Fibroblast of skin of left quadriceps (primary cell): Measurements from ENCODE around the gene LAMA5.

Experiments
- DNase-seq, 2 experiments: peaks; one replicate each; pipeline ENCODE4 v3.0.0-alpha.2; 2013; ENCODE audit warnings: low read depth in 2 of 2

LAMA5 gene

GRCh38 chr20:62370807-62371587 is 3.9 kb upstream of the LAMA5 start:
- no peak for DNase-seq

- peak; percentile 61 to 67 for DNase-seq
Observed at GRCh38 chr20:62370115-62370806, 3.1 kb upstream of the LAMA5 start.

GRCh38 chr20:62369815-62370114 is 2.7 kb upstream of the LAMA5 start:
- no peak for DNase-seq

- DNase-seq: no peak
Observed at GRCh38 chr20:62368976-62369814, 2.1 kb upstream of the LAMA5 start.

- DNase-seq: no peak
Observed at GRCh38 chr20:62368392-62368975, 1.4 kb upstream of the LAMA5 start.

- DNase-seq: no peak
Observed at GRCh38 chr20:62367633-62368391, 700 bp upstream of the LAMA5 start.

- no peak for DNase-seq
Observed at GRCh38 chr20:62366370-62367135, 559 bp downstream of the LAMA5 start.

- no peak for DNase-seq
Observed at GRCh38 chr20:62365814-62366369, 1.2 kb downstream of the LAMA5 start.

- DNase-seq: no peak
Observed at GRCh38 chr20:62364911-62365736, 2.0 kb downstream of the LAMA5 start.

- no peak for DNase-seq
Observed at GRCh38 chr20:62363920-62364851, 2.9 kb downstream of the LAMA5 start.

- DNase-seq: no peak
Observed at GRCh38 chr20:62362991-62363919, 3.9 kb downstream of the LAMA5 start.

- DNase-seq: no peak
Observed at GRCh38 chr20:62362590-62362940, 4.5 kb downstream of the LAMA5 start.

GRCh38 chr20:62361799-62362589 is 5.1 kb downstream of the LAMA5 start:
- DNase-seq: no peak

GRCh38 chr20:62360854-62361798 is 6.0 kb downstream of the LAMA5 start:
- no peak for DNase-seq

- no peak for DNase-seq
Observed at GRCh38 chr20:62359491-62360121, 7.5 kb downstream of the LAMA5 start.
